H9 (cell line): ENCODE data around the gene ACMSD. TPM values are rescaled to one million over a fixed set of nuclear protein-coding genes. Genes with fewer than 3 reads are reported as not detected.

Experiments
- DNase-seq: peaks from one replicate; pipeline ENCODE4 v3.0.0-alpha.2; 2017
- H2AFZ ChIP-seq: one replicate; pipeline ENCODE4 v1.6.1; 2013; ENCODE audit warnings: mild to moderate bottlenecking, low read length, control low read depth, moderate library complexity
- H2AK5ac ChIP-seq: 2 replicates; pipeline ENCODE4 v1.6.1; 2013; ENCODE audit warnings: low read length, control low read depth, mixed read lengths; ENCODE audit not compliant: insufficient read length
- H2BK120ac ChIP-seq: one replicate; pipeline ENCODE4 v1.6.1; 2013; ENCODE audit warnings: low read depth, mild to moderate bottlenecking, low read length, control low read depth, inconsistent platforms; ENCODE audit not compliant: poor library complexity, severe bottlenecking
- H2BK12ac ChIP-seq: 2 replicates; pipeline ENCODE4 v1.6.1; 2013; ENCODE audit warnings: low read length, control low read depth, mixed read lengths, low read depth; ENCODE audit not compliant: insufficient read length
- H2BK15ac ChIP-seq: 2 replicates; pipeline ENCODE4 v1.6.1; 2013; ENCODE audit warnings: low read depth, low read length, control low read depth
- H2BK20ac ChIP-seq: one replicate; pipeline ENCODE4 v1.6.1; 2013; ENCODE audit warnings: low read depth, mild to moderate bottlenecking, low read length, control low read depth, inconsistent platforms; ENCODE audit not compliant: poor library complexity, severe bottlenecking
- H2BK5ac ChIP-seq: 2 replicates; pipeline ENCODE4 v1.6.1; 2013; ENCODE audit warnings: low read length, control low read depth, mixed read lengths; ENCODE audit not compliant: insufficient read length
- H3K14ac ChIP-seq: 2 replicates; pipeline ENCODE4 v1.6.1; 2013; ENCODE audit warnings: low read length, control low read depth; ENCODE audit not compliant: insufficient read depth
- H3K18ac ChIP-seq: 2 replicates; pipeline ENCODE4 v1.6.1; 2013; ENCODE audit warnings: low read depth, mild to moderate bottlenecking, mixed read lengths, low read length, control low read depth; ENCODE audit not compliant: insufficient read length
- H3K23ac ChIP-seq: 2 replicates; pipeline ENCODE4 v1.6.1; 2013; ENCODE audit warnings: low read length, control low read depth, mixed read lengths, low read depth; ENCODE audit not compliant: insufficient read length
- H3K23me2 ChIP-seq: 2 replicates; pipeline ENCODE4 v1.6.1; 2013; ENCODE audit warnings: low read depth, mild to moderate bottlenecking, mixed read lengths, low read length, control low read depth; ENCODE audit not compliant: insufficient read length, poor library complexity, severe bottlenecking
- H3K27ac ChIP-seq: 2 replicates; pipeline ENCODE4 v1.5.1; 2013; ENCODE audit warnings: low read length, control low read depth, mixed read lengths, low read depth; ENCODE audit not compliant: insufficient read length
- H3K27me3 ChIP-seq: 2 replicates; pipeline ENCODE4 v1.6.1; 2013; ENCODE audit warnings: low read length, control low read depth, inconsistent platforms; ENCODE audit not compliant: insufficient read depth
- H3K4ac ChIP-seq: 2 replicates; pipeline ENCODE4 v1.6.1; 2013; ENCODE audit warnings: low read depth, mild to moderate bottlenecking, control low read depth, inconsistent platforms, low read length, moderate library complexity
- H3K4me1 ChIP-seq: 2 replicates; pipeline ENCODE4 v1.6.1; 2013; ENCODE audit warnings: low read length, control low read depth, inconsistent platforms; ENCODE audit not compliant: insufficient read depth
- H3K4me2 ChIP-seq: 2 replicates; pipeline ENCODE4 v1.6.1; 2013; ENCODE audit warnings: low read length, control low read depth, mixed read lengths; ENCODE audit not compliant: insufficient read length, insufficient read depth
- H3K56ac ChIP-seq: 2 replicates; pipeline ENCODE4 v1.6.1; 2013; ENCODE audit warnings: low read depth, mild to moderate bottlenecking, mixed read lengths, low read length, control low read depth; ENCODE audit not compliant: insufficient read length
- H3K79me1 ChIP-seq: 2 replicates; pipeline ENCODE4 v1.6.1; 2013; ENCODE audit warnings: low read depth, mild to moderate bottlenecking, moderate library complexity, low read length, control low read depth, inconsistent platforms; ENCODE audit not compliant: insufficient read depth, poor library complexity, severe bottlenecking
- H3K79me2 ChIP-seq: 2 replicates; pipeline ENCODE4 v1.6.1; 2013; ENCODE audit warnings: low read length, control low read depth, inconsistent platforms; ENCODE audit not compliant: insufficient read depth
- H3K9ac ChIP-seq: 2 replicates; pipeline ENCODE4 v1.6.1; 2013; ENCODE audit warnings: low read length, control low read depth, mixed read lengths; ENCODE audit not compliant: insufficient read length; ENCODE audit errors: extremely low read depth
- H3K9me3 ChIP-seq: one replicate; pipeline ENCODE4 v1.6.1; 2013; ENCODE audit warnings: low read depth, low read length, inconsistent platforms; ENCODE audit not compliant: control insufficient read depth
- H3T11ph ChIP-seq: one replicate; pipeline ENCODE4 v1.6.1; 2013; ENCODE audit warnings: mild to moderate bottlenecking, low read length, control low read depth, inconsistent platforms
- H4K20me1 ChIP-seq: one replicate; pipeline ENCODE4 v1.6.1; 2013; ENCODE audit not compliant: control insufficient read depth, insufficient read length, insufficient read depth
- H4K5ac ChIP-seq: 2 replicates; pipeline ENCODE4 v1.6.1; 2013; ENCODE audit warnings: low read depth, mild to moderate bottlenecking, mixed read lengths, low read length, control low read depth; ENCODE audit not compliant: insufficient read length
- H4K8ac ChIP-seq: replicated peaks from 2 replicates; pipeline ENCODE4 v1.6.1; 2013; ENCODE audit warnings: low read length, control low read depth, mixed read lengths, low read depth; ENCODE audit not compliant: insufficient read length
- H4K91ac ChIP-seq: 2 replicates; pipeline ENCODE4 v1.6.1; 2013; ENCODE audit warnings: low read depth, mild to moderate bottlenecking, moderate library complexity, mixed read lengths, low read length, control low read depth; ENCODE audit not compliant: insufficient read length
- H3K27ac Mint-ChIP-seq, 3 experiments: 2 replicates in 2 of 3; 3 replicates in 1 of 3; pipeline ENCODE4 v1.8.0; 2020 to 2021; ENCODE audit warnings: mixed read lengths in 3 of 3, mild to moderate bottlenecking in 1 of 3, moderate library complexity in 1 of 3
- H3K27me3 Mint-ChIP-seq: 2 replicates; pipeline ENCODE4 v1.8.0; 2021; ENCODE audit warnings: low read depth, mild to moderate bottlenecking, moderate library complexity, mixed read lengths
- H3K36me3 Mint-ChIP-seq, 3 experiments: 2 replicates in 2 of 3; 3 replicates in 1 of 3; pipeline ENCODE4 v1.8.0; 2020 to 2021; ENCODE audit warnings: low read depth in 3 of 3, mixed read lengths in 3 of 3; ENCODE audit not compliant: insufficient read depth in 1 of 3
- H3K4me1 Mint-ChIP-seq, 2 experiments: 2 replicates each; pipeline ENCODE4 v1.8.0; 2020; ENCODE audit warnings: mixed read lengths in 2 of 2
- H3K4me3 Mint-ChIP-seq, 2 experiments: 2 replicates in 1 of 2; 3 replicates in 1 of 2; pipeline ENCODE4 v1.8.0; 2020 to 2021; ENCODE audit warnings: mild to moderate bottlenecking in 2 of 2, mixed read lengths in 2 of 2, moderate library complexity in 1 of 2
- H3K9me3 Mint-ChIP-seq, 2 experiments: 2 replicates in 1 of 2; 3 replicates in 1 of 2; pipeline ENCODE4 v1.8.0; 2020; ENCODE audit warnings: mild to moderate bottlenecking in 2 of 2, mixed read lengths in 2 of 2, moderate library complexity in 1 of 2
- CTCF ChIP-seq: fragments of 200-600 bp; sonication (generic); conservative IDR thresholded peaks from 3 replicates; pipeline ENCODE4 v1.8.0; 2021; ENCODE audit warnings: antibody characterized with exemption, mild to moderate bottlenecking
- WGBS: extraction: QIAGEN DNeasy Blood & Tissue Kit; methylation state at CpG from one replicate; pipeline ENCODE4 v1.1.7; 2013; ENCODE audit warnings: missing lambda C conversion rate, low lambda C conversion rate, mixed read lengths; ENCODE audit not compliant: insufficient read length; ENCODE audit errors: extremely low coverage; 5-methylcytosine and 5-hydroxymethylcytosine counted together
- total RNA-seq: library from RNA; stranded (reverse); gene quantifications from 2 replicates; pipeline ENCODE4 v1.2.1, GENCODE V29; 2021

Gene ACMSD
- total RNA-seq, 1 experiment from 2014 or later, result not detected

GRCh38 chr2:134917888-134918525, 79.6 kb downstream of the ACMSD start:
- Histone ChIP-seq H3K79me1 (no peaks in the 10 kb centered on the region), H3K56ac (peak overlapping the region; percentile 45), H2AFZ (no peak overlapping the region), H3K4me1 (no peaks in the 10 kb centered on the region), H2BK5ac (no peak overlapping the region), H3K79me2 (peaks cover 28% of the 10 kb centered on the region; the same call in 1 of the 2 replicates), H3K27me3 (no peaks in the 10 kb centered on the region), H2BK120ac (no peak overlapping the region), H3K4ac (no peak overlapping the region; the same call in 1 of the 2 replicates), H2AK5ac (no peak overlapping the region), H4K91ac (no peak overlapping the region), H4K20me1 (no peaks in the 10 kb centered on the region), H3K18ac (peak overlapping the region; percentile 41), H3K23ac (no peak overlapping the region), H3T11ph (no peak overlapping the region), H3K9ac (peak overlapping the region; percentile 85), H4K8ac (no peak overlapping the region), H3K9me3 (no peaks in the 10 kb centered on the region), H3K14ac (peak overlapping the region; percentile 74; the same call in 1 of the 2 replicates), H2BK20ac (no peak overlapping the region), H2BK12ac (no peak overlapping the region), H3K4me2 (peak overlapping the region; percentile 85), H3K27ac (peak overlapping the region; percentile 42), H3K23me2 (peaks cover 9% of the 10 kb centered on the region), H2BK15ac (no peak overlapping the region), H4K5ac (no peak overlapping the region)
- DNase-seq, result no peak
- TF ChIP-seq CTCF, result peak; percentile 40; the same call in 2 of the 3 replicates
- Mint-ChIP-seq H3K9me3 (peaks cover 9 to 18% of the 10 kb centered on the region in 2 experiments; a peak in 4 of 5 replicates), H3K4me1 (peaks cover 11 to 20% of the 10 kb centered on the region in 2 experiments), H3K27me3 (no peaks in the 10 kb centered on the region; the same call in 1 of the 2 replicates), H3K4me3 (peak overlapping the region; percentile 96 to 99), H3K27ac (peak overlapping the region; percentile 99 to 100 (median 100)), H3K36me3 (peaks cover 0 to 17% (median 14%) of the 10 kb centered on the region in 3 experiments)
- no CpG with 5 or more reads among the region's 38 CpGs for WGBS
